GM18861 (cell line): ENCODE results near the gene WWOX.

Experiments used
- ATAC-seq: cut with Tn5 transposase; IDR thresholded peaks from one replicate; pipeline ENCODE4 v1.9.1; 2021; ENCODE audit not compliant: unreplicated experiment

WWOX gene

GRCh38 chr16:78192734-78193488 is 93.5 kb downstream of the WWOX start:
- ATAC-seq = no peak

- ATAC-seq = no peak
Observed at GRCh38 chr16:78194948-78195347, 95.5 kb downstream of the WWOX start.

GRCh38 chr16:78195797-78196196 is 96.3 kb downstream of the WWOX start:
- ATAC-seq = no peak

- no peak for ATAC-seq
Observed at GRCh38 chr16:78196502-78196901, 97.0 kb downstream of the WWOX start.

GRCh38 chr16:78198288-78198687 is 98.8 kb downstream of the WWOX start:
- no peak for ATAC-seq

GRCh38 chr16:78199325-78200022 is 100.0 kb downstream of the WWOX start:
- ATAC-seq = no peak

GRCh38 chr16:78200023-78200389 is 100.6 kb downstream of the WWOX start:
- no peak for ATAC-seq

- no peak for ATAC-seq
Observed at GRCh38 chr16:78200623-78201096, 101.2 kb downstream of the WWOX start.

- no peak for ATAC-seq
Observed at GRCh38 chr16:78205506-78205905, 106.1 kb downstream of the WWOX start.

GRCh38 chr16:78206623-78207223 is 107.3 kb downstream of the WWOX start:
- no peak for ATAC-seq

GRCh38 chr16:78209951-78210661 is 110.7 kb downstream of the WWOX start:
- no peak for ATAC-seq

- ATAC-seq = no peak
Observed at GRCh38 chr16:78211020-78211599, 111.7 kb downstream of the WWOX start.

- no peak for ATAC-seq
Observed at GRCh38 chr16:78211946-78212345, 112.5 kb downstream of the WWOX start.

- ATAC-seq = no peak
Observed at GRCh38 chr16:78212674-78213073, 113.2 kb downstream of the WWOX start.

GRCh38 chr16:78213751-78214150 is 114.3 kb downstream of the WWOX start:
- no peak for ATAC-seq

- no peak for ATAC-seq
Observed at GRCh38 chr16:78215222-78215621, 115.8 kb downstream of the WWOX start.

- no peak for ATAC-seq
Observed at GRCh38 chr16:78216166-78216745, 116.8 kb downstream of the WWOX start.

- no peak for ATAC-seq
Observed at GRCh38 chr16:78217276-78217675, 117.8 kb downstream of the WWOX start.

GRCh38 chr16:78218279-78218678 is 118.8 kb downstream of the WWOX start:
- no peak for ATAC-seq

GRCh38 chr16:78218856-78219651 is 119.6 kb downstream of the WWOX start:
- no peak for ATAC-seq
